Panc1 (cell line): ENCODE results near the gene AIFM1.

Experiments
- POLR2AphosphoS5 ChIP-seq: IDR thresholded peaks from 2 replicates; pipeline ENCODE4 v1.6.1; 2012; ENCODE audit warnings: mild to moderate bottlenecking, low read depth, low read length, moderate library complexity
- SIN3A ChIP-seq: IDR thresholded peaks from 2 replicates; pipeline ENCODE4 v1.6.1; 2012; ENCODE audit warnings: low read depth, mild to moderate bottlenecking, low read length, moderate library complexity, borderline replicate concordance; ENCODE audit not compliant: insufficient read depth
- TF ChIP-seq, protein P1 (sequence below): fragments of 450-650 bp; IDR thresholded peaks from 2 replicates; pipeline ENCODE4 v1.5.1; 2017; ENCODE audit warnings: mild to moderate bottlenecking

DNA sequence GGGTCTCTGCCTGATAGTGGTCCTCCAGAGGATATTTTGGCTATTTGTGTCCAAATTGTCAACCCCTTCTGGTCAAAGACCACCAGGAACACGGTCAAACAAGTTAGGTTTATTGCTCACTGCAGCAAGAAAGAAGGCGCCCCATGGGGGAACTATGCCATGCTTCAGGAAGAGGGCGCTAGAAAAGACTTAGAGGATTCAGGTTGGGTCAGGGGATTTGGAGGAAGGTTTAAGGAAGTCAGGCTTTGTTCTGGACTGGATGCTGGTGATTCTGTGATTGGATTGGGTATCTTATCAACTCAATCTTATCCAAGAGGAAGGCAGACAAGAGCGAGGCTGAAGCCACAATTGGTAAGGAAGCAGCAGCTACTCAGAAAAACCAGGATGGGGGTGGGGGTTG is 41.1 kb downstream of the AIFM1 start:
- TF ChIP-seq, protein P1, sequence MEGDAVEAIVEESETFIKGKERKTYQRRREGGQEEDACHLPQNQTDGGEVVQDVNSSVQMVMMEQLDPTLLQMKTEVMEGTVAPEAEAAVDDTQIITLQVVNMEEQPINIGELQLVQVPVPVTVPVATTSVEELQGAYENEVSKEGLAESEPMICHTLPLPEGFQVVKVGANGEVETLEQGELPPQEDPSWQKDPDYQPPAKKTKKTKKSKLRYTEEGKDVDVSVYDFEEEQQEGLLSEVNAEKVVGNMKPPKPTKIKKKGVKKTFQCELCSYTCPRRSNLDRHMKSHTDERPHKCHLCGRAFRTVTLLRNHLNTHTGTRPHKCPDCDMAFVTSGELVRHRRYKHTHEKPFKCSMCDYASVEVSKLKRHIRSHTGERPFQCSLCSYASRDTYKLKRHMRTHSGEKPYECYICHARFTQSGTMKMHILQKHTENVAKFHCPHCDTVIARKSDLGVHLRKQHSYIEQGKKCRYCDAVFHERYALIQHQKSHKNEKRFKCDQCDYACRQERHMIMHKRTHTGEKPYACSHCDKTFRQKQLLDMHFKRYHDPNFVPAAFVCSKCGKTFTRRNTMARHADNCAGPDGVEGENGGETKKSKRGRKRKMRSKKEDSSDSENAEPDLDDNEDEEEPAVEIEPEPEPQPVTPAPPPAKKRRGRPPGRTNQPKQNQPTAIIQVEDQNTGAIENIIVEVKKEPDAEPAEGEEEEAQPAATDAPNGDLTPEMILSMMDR, result no peak
- no peak for TF ChIP-seq SIN3A
- no peak for TF ChIP-seq POLR2AphosphoS5
